Fibroblast of villous mesenchyme (primary cell): Measurements from ENCODE around the gene KIF26B. TPM values are rescaled to one million over a fixed set of nuclear protein-coding genes. Genes with fewer than 3 reads are reported as not detected.
"Not testable (repeated sequence)": the region's sequence is repeated elsewhere in the genome, so short reads cannot be mapped to it uniquely, and the experiment has no call there.

Experiments
- DNase-seq: peaks from one replicate; pipeline ENCODE4 v3.0.0-alpha.2; 2010; ENCODE audit warnings: low read depth
- H3K4me3 ChIP-seq: 2 replicates; pipeline ENCODE4 v1.5.1; 2011; ENCODE audit warnings: low read depth, mild to moderate bottlenecking, low read length
- CTCF ChIP-seq: IDR thresholded peaks from 2 replicates; pipeline ENCODE4 v1.5.1; 2012; ENCODE audit warnings: low read depth, mild to moderate bottlenecking, low read length; ENCODE audit not compliant: insufficient read depth
- total RNA-seq: library from RNA; depleted of rRNA; stranded (reverse); fragments of >200 nt; gene quantifications from 2 replicates; pipeline ENCODE4 v1.2.3, GENCODE V29; 2012

Gene KIF26B
- total RNA-seq, 1 donor, result 12.1 TPM

- TF ChIP-seq CTCF, result no peak
- DNase-seq, result no peak
- H3K4me3 ChIP-seq, result no peak overlapping the region
Measured at GRCh38 chr1:245397771-245398170, 243.0 kb downstream of the KIF26B start.

- TF ChIP-seq CTCF, result no peak
- no peak for DNase-seq
- no peak overlapping the region for H3K4me3 ChIP-seq
Measured at GRCh38 chr1:245398180-245398579, 243.4 kb downstream of the KIF26B start.

GRCh38 chr1:245401881-245402587, 247.2 kb downstream of the KIF26B start:
- DNase-seq, result no peak
- no peak overlapping the region for H3K4me3 ChIP-seq
- no peak for TF ChIP-seq CTCF

- DNase-seq, H3K4me3 ChIP-seq: not testable (repeated sequence)
Measured at GRCh38 chr1:245402998-245403397, 248.2 kb downstream of the KIF26B start.

GRCh38 chr1:245404527-245404926, 249.7 kb downstream of the KIF26B start:
- no peak for DNase-seq
- H3K4me3 ChIP-seq, result no peak overlapping the region
- TF ChIP-seq CTCF, result no peak

GRCh38 chr1:245404952-245405351, 250.2 kb downstream of the KIF26B start:
- DNase-seq, result no peak
- TF ChIP-seq CTCF, result no peak
- H3K4me3 ChIP-seq, result no peak overlapping the region

GRCh38 chr1:245406426-245406825, 251.6 kb downstream of the KIF26B start:
- H3K4me3 ChIP-seq, result no peak overlapping the region
- TF ChIP-seq CTCF, result no peak
- DNase-seq, result no peak
